H1 (cell line): ENCODE results near the gene TTC23. TPM values are rescaled to one million over a fixed set of nuclear protein-coding genes. Genes with fewer than 3 reads are reported as not detected.

Experiments
- CTCF ChIA-PET: fragments of 300-600 bp; sonication (Branson Sonifier 250); formaldehyde crosslinking; loops from one replicate; lab custom pipeline; 2021; ENCODE audit not compliant: partially characterized antibody; lab: Charles Lee
- POLR2A ChIA-PET: fragments of 300-600 bp; sonication (Branson Sonifier 250); formaldehyde crosslinking; loops from one replicate; lab custom pipeline; 2021; ENCODE audit warnings: inconsistent platforms; ENCODE audit not compliant: partially characterized antibody; lab: Charles Lee
- DNase-seq, 2 experiments: peaks; one replicate each; pipeline versions ENCODE4 v3.0.0 to v3.0.0-alpha.2; 2010 to 2022; ENCODE audit warnings: low spot score in 2 of 2, low read depth in 1 of 2, mixed read lengths in 1 of 2
- FAIRE-seq: peaks from 2 replicates; lab custom pipeline; 2011; peaks lifted over from hg19 to GRCh38; lab: Jason Lieb, UNC
- H2AFZ ChIP-seq: 2 replicates; pipeline ENCODE4 v1.8.1; 2012; ENCODE audit warnings: low read length, inconsistent platforms
- H2AK5ac ChIP-seq: 2 replicates; pipeline ENCODE4 v1.6.1; 2013; ENCODE audit warnings: low read depth, low read length
- H2BK120ac ChIP-seq: replicated peaks from 2 replicates; pipeline ENCODE3; 2013; ENCODE audit warnings: low read depth, low read length, inconsistent platforms
- H2BK12ac ChIP-seq: 2 replicates; pipeline ENCODE4 v1.6.1; 2013; ENCODE audit warnings: low read depth, low read length
- H2BK15ac ChIP-seq: 2 replicates; pipeline ENCODE4 v1.6.1; 2013; ENCODE audit warnings: low read length
- H2BK20ac ChIP-seq: 2 replicates; pipeline ENCODE4 v1.6.1; 2013; ENCODE audit warnings: low read length
- H2BK5ac ChIP-seq: 2 replicates; pipeline ENCODE4 v1.6.1; 2013; ENCODE audit warnings: low read depth, low read length
- H3K14ac ChIP-seq: 2 replicates; pipeline ENCODE4 v1.6.1; 2013; ENCODE audit warnings: inconsistent platforms; ENCODE audit not compliant: insufficient read length
- H3K18ac ChIP-seq: 2 replicates; pipeline ENCODE4 v1.6.1; 2013; ENCODE audit warnings: low read length; ENCODE audit errors: extremely low read depth
- H3K23ac ChIP-seq: 2 replicates; pipeline ENCODE4 v1.6.1; 2013; ENCODE audit warnings: inconsistent platforms; ENCODE audit not compliant: insufficient read length
- H3K23me2 ChIP-seq: 2 replicates; pipeline ENCODE4 v1.6.1; 2013; ENCODE audit warnings: low read depth, low read length
- H3K27ac ChIP-seq: 2 replicates; pipeline ENCODE4 v1.6.1; 2011; ENCODE audit warnings: low read depth, low read length, inconsistent platforms
- H3K27me3 ChIP-seq, 4 experiments: replicated peaks in 1 of 4; 1 replicate in 1 of 4; 2 replicates in 3 of 4; pipeline versions ENCODE4 v1.6.1 to v1.8.1; 2011 to 2013; ENCODE audit warnings: low read length in 3 of 4, mild to moderate bottlenecking in 3 of 4, inconsistent platforms in 2 of 4, mixed read lengths in 2 of 4, moderate library complexity in 1 of 4; ENCODE audit not compliant: control insufficient read depth in 3 of 4, insufficient read depth in 3 of 4; ENCODE audit errors: extremely low read depth in 1 of 4
- H3K36me3 ChIP-seq, 4 experiments: 2 replicates each; pipeline versions ENCODE4 v1.6.1 to v1.8.1; 2011 to 2013; ENCODE audit warnings: mild to moderate bottlenecking in 4 of 4, low read length in 3 of 4, moderate library complexity in 2 of 4, control low read depth in 1 of 4, inconsistent platforms in 1 of 4; ENCODE audit not compliant: insufficient read depth in 4 of 4, control insufficient read depth in 2 of 4
- H3K4ac ChIP-seq: replicated peaks from 2 replicates; pipeline ENCODE3; 2013; ENCODE audit warnings: low read length, low read depth, mixed read lengths, inconsistent platforms; ENCODE audit not compliant: insufficient read length
- H3K4me1 ChIP-seq, 4 experiments: replicated peaks in 1 of 4; 1 replicate in 1 of 4; 2 replicates in 3 of 4; pipeline versions ENCODE4 v1.6.1 to v1.8.1; 2011 to 2013; ENCODE audit warnings: low read length in 3 of 4, inconsistent platforms in 2 of 4, mixed read lengths in 1 of 4; ENCODE audit not compliant: insufficient read depth in 4 of 4, control insufficient read depth in 3 of 4
- H3K4me2 ChIP-seq, 2 experiments: 2 replicates each; pipeline versions ENCODE4 v1.6.1 to v1.8.1; 2011 to 2013; ENCODE audit warnings: low read depth in 2 of 2, low read length in 2 of 2, control low read depth in 1 of 2, inconsistent platforms in 1 of 2, mild to moderate bottlenecking in 1 of 2; ENCODE audit not compliant: insufficient read depth in 1 of 2
- H3K4me3 ChIP-seq, 4 experiments: fragments of 200-600, 300-600 bp in 1 of 4; sonication (generic), shearing (Covaris generic), sonication (Bioruptor Twin) in 1 of 4; 2 replicates each; pipeline versions ENCODE4 v1.5.1 to v1.8.1; 2011 to 2016; ENCODE audit warnings: low read length in 4 of 4, low read depth in 3 of 4, control low read depth in 2 of 4, inconsistent platforms in 2 of 4, mild to moderate bottlenecking in 2 of 4, mixed read lengths in 1 of 4, moderate library complexity in 1 of 4; ENCODE audit not compliant: insufficient read depth in 2 of 4; ENCODE audit errors: extremely low read depth in 1 of 4
- H3K56ac ChIP-seq: replicated peaks from 2 replicates; pipeline ENCODE3; 2013; ENCODE audit warnings: low read depth, mild to moderate bottlenecking, mixed read lengths, low read length, inconsistent platforms; ENCODE audit not compliant: insufficient read length
- H3K79me1 ChIP-seq: 2 replicates; pipeline ENCODE4 v1.6.1; 2013; ENCODE audit warnings: low read depth, low read length, control low read depth
- H3K79me2 ChIP-seq, 2 experiments: 2 replicates each; pipeline versions ENCODE4 v1.6.1 to v1.8.1; 2012 to 2013; ENCODE audit warnings: low read length in 2 of 2, mild to moderate bottlenecking in 2 of 2, inconsistent platforms in 1 of 2; ENCODE audit not compliant: insufficient read depth in 2 of 2, control insufficient read depth in 1 of 2
- H3K9ac ChIP-seq, 4 experiments: replicated peaks in 1 of 4; 1 replicate in 1 of 4; 2 replicates in 3 of 4; pipeline versions ENCODE4 v1.6.1 to v1.8.1; 2011 to 2013; ENCODE audit warnings: low read depth in 3 of 4, low read length in 3 of 4, control low read depth in 2 of 4, mild to moderate bottlenecking in 2 of 4, moderate library complexity in 2 of 4, inconsistent platforms in 1 of 4; ENCODE audit errors: extremely low read depth in 1 of 4
- H3K9me3 ChIP-seq, 2 experiments: 2 replicates each; pipeline versions ENCODE4 v1.6.1 to v1.8.1; 2012 to 2013; ENCODE audit warnings: mild to moderate bottlenecking in 2 of 2, moderate library complexity in 2 of 2, control low read depth in 1 of 2, inconsistent platforms in 1 of 2, low read depth in 1 of 2, low read length in 1 of 2, mixed read lengths in 1 of 2; ENCODE audit not compliant: insufficient read depth in 2 of 2
- H4K20me1 ChIP-seq, 2 experiments: replicated peaks in 1 of 2; 2 replicates each; pipeline versions ENCODE3 to v1.8.1; 2011 to 2013; ENCODE audit warnings: inconsistent platforms in 2 of 2, low read length in 2 of 2, mild to moderate bottlenecking in 1 of 2; ENCODE audit not compliant: insufficient read depth in 2 of 2, control insufficient read depth in 1 of 2
- H4K5ac ChIP-seq: 2 replicates; pipeline ENCODE4 v1.6.1; 2013; ENCODE audit warnings: low read length, low read depth, mixed read lengths, inconsistent platforms; ENCODE audit not compliant: insufficient read length
- H4K8ac ChIP-seq: 2 replicates; pipeline ENCODE4 v1.8.0; 2013; ENCODE audit warnings: mild to moderate bottlenecking, moderate library complexity, low read length, inconsistent platforms; ENCODE audit not compliant: insufficient read depth; ENCODE audit errors: extremely low read depth
- H4K91ac ChIP-seq: replicated peaks from 2 replicates; pipeline ENCODE3; 2013; ENCODE audit warnings: low read length, mixed read lengths, inconsistent platforms; ENCODE audit not compliant: insufficient read length
- ASH2L ChIP-seq: fragments of 200-600, 300-600 bp; sonication (generic); IDR thresholded peaks from one replicate; pipeline ENCODE4 v1.7.1; 2017; ENCODE audit warnings: low read length
- ATF3 ChIP-seq: IDR thresholded peaks from 2 replicates; pipeline ENCODE4 v1.6.1; 2011; ENCODE audit warnings: low read depth, mild to moderate bottlenecking, low read length; ENCODE audit not compliant: insufficient read depth
- BACH1 ChIP-seq: IDR thresholded peaks from 2 replicates; pipeline ENCODE4 v1.6.1; 2012; ENCODE audit warnings: low read length, improper control_type of control experiment
- CTCF ChIP-seq, 3 experiments: IDR thresholded peaks; 1 replicate in 2 of 3; 2 replicates in 1 of 3; pipeline versions ENCODE4 v1.5.1 to v1.6.1; 2011; ENCODE audit warnings: low read length in 3 of 3, mild to moderate bottlenecking in 3 of 3, inconsistent platforms in 2 of 3, low read depth in 1 of 3, moderate library complexity in 1 of 3; ENCODE audit not compliant: insufficient read depth in 1 of 3; ENCODE audit errors: control extremely low read depth in 1 of 3
- MAX ChIP-seq: IDR thresholded peaks from 2 replicates; pipeline ENCODE4 v1.6.1; 2012; ENCODE audit warnings: inconsistent platforms
- POLR2AphosphoS5 ChIP-seq: IDR thresholded peaks from 2 replicates; pipeline ENCODE4 v1.6.1; 2011; ENCODE audit warnings: low read depth, low read length
- RNF2 ChIP-seq: fragments of 200-900, 300-1000 bp; sonication (generic); IDR thresholded peaks from 2 replicates; pipeline ENCODE4 v1.7.1; 2016; ENCODE audit warnings: borderline replicate concordance, low read depth, mild to moderate bottlenecking, antibody characterized with exemption, low read length; ENCODE audit not compliant: poor library complexity, severe bottlenecking; ENCODE audit errors: missing control alignments
- SIX5 ChIP-seq: IDR thresholded peaks from 2 replicates; pipeline ENCODE4 v1.6.1; 2011; ENCODE audit warnings: mild to moderate bottlenecking, low read depth, low read length
- SP4 ChIP-seq: IDR thresholded peaks from 2 replicates; pipeline ENCODE4 v1.6.1; 2012; ENCODE audit warnings: low read length, inconsistent platforms
- WGBS, 2 experiments: shearing (Covaris generic) in 1 of 2; methylation state at CpG; one replicate each; pipeline versions ENCODE4 v1.1.6 to v1.1.7; 2013 to 2015; ENCODE audit warnings: low lambda C conversion rate in 2 of 2, mixed read lengths in 2 of 2, inconsistent platforms in 1 of 2, low coverage in 1 of 2, missing lambda C conversion rate in 1 of 2; ENCODE audit not compliant: insufficient replicate concordance in 2 of 2, insufficient coverage in 1 of 2, insufficient read length in 1 of 2; ENCODE audit errors: extremely low coverage in 1 of 2, missing lambda C conversion rate in 1 of 2; 5-methylcytosine and 5-hydroxymethylcytosine counted together
- polyA plus RNA-seq, 7 experiments: library from polyadenylated mRNA; depleted of rRNA in 3 of 7; stranded (reverse) in 5 of 7; unstranded in 2 of 7; fragments of >200 nt in 5 of 7; fragments of 200-250 nt in 2 of 7; gene quantifications; 1 replicate in 5 of 7; 2 replicates in 1 of 7; 4 replicates in 1 of 7; pipeline versions ENCODE4 v1.2.1 to v1.2.3, GENCODE V29; 2011 to 2013; ENCODE audit warnings: missing spikeins in 2 of 7, mixed read lengths in 2 of 7
- total RNA-seq: library from RNA; stranded (reverse); fragmentation: NEBNext Ultra II Directional; extraction: Animal tissue kit (Norgen Biotek cat#: 25700); gene quantifications from 2 replicates; pipeline ENCODE4 v1.2.1, GENCODE V29; 2021

The TTC23 gene
- total and polyA plus RNA-seq, 2 of the 8 experiments (the other 6 are each of a cell fraction or from before 2014, with no cell fraction given) = 4.8 to 23.0 TPM

GRCh38 chr15:99096173-99096893, 153.0 kb downstream of the TTC23 start:
- WGBS, 2 experiments = 88% methylated on average over 11 of the region's 11 CpGs; no CpG with 5 or more reads in 1 of the 2 experiments
- Histone ChIP-seq H4K20me1 (no peaks in the 10 kb centered on the region), H2BK120ac (no peak overlapping the region), H2BK15ac (no peak overlapping the region; the same call in 1 of the 2 replicates), H2AK5ac (no peak overlapping the region), H3K56ac (no peak overlapping the region), H2BK20ac (no peak overlapping the region), H3K36me3 (no peaks in the 10 kb centered on the region), H3K4me3 (no peak overlapping the region), H3K27ac (no peak overlapping the region), H3K79me1 (no peaks in the 10 kb centered on the region), H3K18ac (no peak overlapping the region), H2BK12ac (no peak overlapping the region), H4K91ac (no peak overlapping the region), H3K4me1 (peaks cover 0 to 5% (median 1%) of the 10 kb centered on the region in 4 experiments; a peak in 4 of 7 replicates), H3K4ac (no peak overlapping the region), H3K9ac (no peak overlapping the region), H4K8ac (no peak overlapping the region; the same call in 1 of the 2 replicates), H4K5ac (no peak overlapping the region), H3K79me2 (no peaks in the 10 kb centered on the region), H3K23ac (no peak overlapping the region), H3K9me3 (no peaks in the 10 kb centered on the region), H3K4me2 (no peak overlapping the region), H3K14ac (no peak overlapping the region), H2BK5ac (no peak overlapping the region), H2AFZ (no peak overlapping the region), H3K23me2 (no peaks in the 10 kb centered on the region; the same call in 1 of the 2 replicates), H3K27me3 (peaks cover 0 to 20% (median 18%) of the 10 kb centered on the region in 4 experiments; a peak in 6 of 7 replicates)
- CTCF ChIA-PET = interaction anchor here (0.6 to 8.9 kb wide), 5 partner anchors 10 to 632 kb away, joined by 3 to 114 read pairs (median 3); partner anchors contain the start of gene SYNM
- DNase-seq (no peak), FAIRE-seq (no peak)
- POLR2A ChIA-PET = no interaction called here
- no peak for TF ChIP-seq POLR2AphosphoS5
- TF ChIP-seq BACH1 = no peak
- no peak for TF ChIP-seq MAX
- TF ChIP-seq ATF3 = no peak
- no peak for TF ChIP-seq SP4
- no peak for TF ChIP-seq CTCF (IDR thresholded peaks at IDR 0.05; ENCODE audit: control extremely low read depth in 1 of 3, insufficient read depth in 1 of 3, low read depth in 1 of 3, low read length in 3 of 3)
- TF ChIP-seq RNF2 = no peak
- no peak for TF ChIP-seq ASH2L
- TF ChIP-seq SIX5 = no peak
